Activated CD4-positive, alpha-beta T cell treated with anti-CD3 and anti-CD28 coated beads for 48 hours (primary cell): Measurements from ENCODE around the gene C2orf68.
A peak's percentile ranks its signal among the peaks of the same experiment; 100 is the strongest.
"Not testable (repeated sequence)": the region's sequence is repeated elsewhere in the genome, so short reads cannot be mapped to it uniquely, and the experiment has no call there.

ENCODE experiments used
- DNase-seq: peaks from one replicate; pipeline ENCODE4 v3.0.0-alpha.2; 2020

C2orf68 gene

GRCh38 chr2:85628658-85629057 is 16.8 kb upstream of the C2orf68 start:
- no peak for DNase-seq

DNA sequence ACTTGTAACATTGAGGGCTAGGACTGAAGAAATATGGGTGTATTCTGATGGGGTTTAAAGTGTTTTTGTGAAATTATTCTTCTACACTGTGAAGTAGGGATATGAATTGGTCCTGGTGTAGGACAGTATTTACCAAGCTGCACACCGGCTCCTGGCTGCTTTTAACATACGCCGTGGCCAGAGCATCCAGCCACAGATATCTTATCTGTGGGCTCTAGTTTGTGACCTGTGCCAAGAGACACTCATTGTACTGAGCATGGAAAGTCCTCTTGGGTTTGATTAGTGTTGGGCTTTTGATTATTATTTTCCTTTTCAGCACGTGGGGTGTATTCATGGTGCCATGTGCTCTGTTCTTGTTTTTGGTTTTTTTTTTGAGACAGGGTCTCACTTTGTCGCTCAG is 12.1 kb upstream of the C2orf68 start:
- DNase-seq: no peak

DNA sequence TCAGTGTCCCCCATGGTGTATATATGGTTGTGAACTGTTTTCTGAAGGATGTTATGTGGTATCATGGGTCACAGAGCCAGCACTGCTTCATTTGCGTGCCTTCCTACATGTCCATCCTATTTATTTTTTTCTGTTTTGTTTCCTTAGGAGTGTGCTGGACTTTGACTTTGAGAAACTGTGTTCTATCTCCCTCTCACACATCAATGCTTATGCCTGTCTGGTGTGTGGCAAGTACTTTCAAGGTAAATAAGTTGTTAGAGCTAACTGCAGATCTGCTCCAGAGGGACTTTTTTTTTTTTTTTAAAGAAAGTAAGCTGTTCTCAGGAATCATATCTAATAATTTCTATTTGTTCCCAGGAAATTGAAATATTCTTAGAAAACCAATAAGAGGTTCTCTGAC is 9.5 kb upstream of the C2orf68 start:
- DNase-seq: no peak

DNA sequence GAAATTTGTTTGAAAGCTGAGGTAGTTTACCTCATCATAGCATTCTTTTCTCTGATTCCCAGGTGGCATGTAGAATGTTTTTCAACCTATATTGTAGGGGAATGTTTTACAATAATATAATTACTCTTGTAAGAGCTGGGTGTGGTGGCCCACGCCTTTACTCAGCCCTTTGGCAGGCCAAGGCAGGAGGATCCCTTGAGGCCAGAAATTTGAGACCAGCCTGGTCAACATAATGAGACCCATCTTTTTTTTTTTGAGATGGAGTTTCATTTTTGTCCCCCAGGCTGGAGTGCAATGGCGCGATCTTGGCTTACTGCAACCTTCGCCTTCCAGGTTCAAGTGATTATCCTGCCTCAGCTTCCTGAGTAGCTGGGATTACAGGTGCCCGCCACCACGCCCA is 7.8 kb upstream of the C2orf68 start:
- DNase-seq: no peak

GRCh38 chr2:85617723-85618122 is 5.9 kb upstream of the C2orf68 start:
- DNase-seq: not testable (repeated sequence)

- DNase-seq: no peak
Measured at GRCh38 chr2:85615413-85615728, 3.5 kb upstream of the C2orf68 start.

DNA sequence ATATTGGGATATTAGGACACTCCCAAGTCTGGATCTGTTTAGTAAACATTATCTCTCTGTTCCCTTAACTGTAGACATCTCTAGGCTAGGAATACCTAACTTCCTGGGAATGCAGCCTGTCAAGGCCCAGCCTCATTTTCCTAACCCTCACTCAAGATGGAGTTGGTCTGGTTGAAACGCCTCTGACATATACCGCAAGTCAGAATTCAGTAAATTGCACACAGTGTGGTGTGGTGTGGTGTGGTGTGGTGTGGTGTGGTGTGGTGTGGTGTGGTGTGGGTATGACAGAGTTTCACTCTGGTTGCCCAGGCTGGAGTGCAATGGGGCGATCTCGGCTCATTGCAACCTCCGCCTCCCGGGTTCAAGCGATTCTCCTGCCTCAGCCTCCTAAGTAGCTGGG is 2.9 kb upstream of the C2orf68 start:
- peak; percentile 17 for DNase-seq

DNA sequence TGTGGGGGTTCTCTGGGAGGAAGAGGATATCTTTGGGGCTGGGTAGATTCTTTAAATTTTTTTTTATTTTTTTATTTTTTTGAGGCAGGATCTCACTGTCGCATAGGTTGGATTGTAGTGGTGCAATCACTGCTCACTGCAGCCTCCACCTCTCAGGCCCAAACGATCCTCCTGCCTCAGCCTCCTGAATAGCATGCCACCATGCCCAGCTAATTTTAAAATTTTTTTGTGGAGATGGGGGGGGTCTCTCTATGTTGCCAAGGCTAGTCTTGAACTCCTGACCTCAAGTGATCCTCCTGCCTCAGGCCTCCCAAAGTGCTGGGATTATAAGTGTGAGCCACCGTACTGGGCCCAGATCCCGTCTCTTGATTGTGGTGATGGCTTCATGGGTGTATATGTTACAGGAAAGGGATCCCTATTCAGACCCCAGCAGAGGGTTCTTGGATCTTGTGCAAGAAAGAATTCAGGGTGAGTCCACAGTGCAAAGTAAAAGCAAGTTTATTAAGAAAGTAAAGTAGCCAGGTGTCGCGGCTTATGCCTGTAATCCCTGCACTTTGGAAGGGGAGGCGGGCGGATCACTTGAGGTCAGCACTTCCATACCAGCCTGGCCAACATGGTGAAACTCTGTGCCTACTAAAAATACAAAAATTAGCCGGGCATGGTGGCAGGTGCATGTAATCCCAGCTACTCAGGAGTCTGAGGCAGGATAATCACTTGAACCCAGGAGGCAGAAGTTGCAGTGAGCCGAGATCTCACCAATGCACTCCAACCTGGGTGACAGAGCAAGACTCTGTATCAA is 2.0 kb upstream of the C2orf68 start:
- no peak for DNase-seq

DNA sequence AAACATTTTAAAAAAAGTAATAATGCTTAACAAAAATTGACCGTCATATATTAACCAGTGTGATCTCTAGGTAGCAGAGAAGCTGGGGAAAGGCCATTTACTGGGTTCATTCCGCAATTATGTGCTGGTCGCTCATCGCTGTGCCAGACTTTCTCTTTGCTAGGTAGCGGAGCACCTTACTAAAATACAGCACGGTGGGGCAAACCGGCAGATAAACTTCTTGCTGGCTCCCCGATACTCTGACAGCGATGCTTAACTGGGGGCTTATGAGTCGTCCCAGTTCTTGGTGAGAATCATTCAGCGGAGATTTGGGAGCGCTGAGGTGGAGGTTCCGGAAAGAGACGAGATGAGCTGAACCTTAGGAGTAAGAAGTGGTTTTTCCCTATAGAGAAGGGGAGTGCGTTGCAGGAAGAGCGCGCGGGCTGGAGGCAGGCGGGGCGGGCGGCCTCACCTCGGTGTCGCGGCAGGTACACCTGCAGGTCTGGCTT is 605 bp downstream of the C2orf68 start:
- no peak for DNase-seq

DNA sequence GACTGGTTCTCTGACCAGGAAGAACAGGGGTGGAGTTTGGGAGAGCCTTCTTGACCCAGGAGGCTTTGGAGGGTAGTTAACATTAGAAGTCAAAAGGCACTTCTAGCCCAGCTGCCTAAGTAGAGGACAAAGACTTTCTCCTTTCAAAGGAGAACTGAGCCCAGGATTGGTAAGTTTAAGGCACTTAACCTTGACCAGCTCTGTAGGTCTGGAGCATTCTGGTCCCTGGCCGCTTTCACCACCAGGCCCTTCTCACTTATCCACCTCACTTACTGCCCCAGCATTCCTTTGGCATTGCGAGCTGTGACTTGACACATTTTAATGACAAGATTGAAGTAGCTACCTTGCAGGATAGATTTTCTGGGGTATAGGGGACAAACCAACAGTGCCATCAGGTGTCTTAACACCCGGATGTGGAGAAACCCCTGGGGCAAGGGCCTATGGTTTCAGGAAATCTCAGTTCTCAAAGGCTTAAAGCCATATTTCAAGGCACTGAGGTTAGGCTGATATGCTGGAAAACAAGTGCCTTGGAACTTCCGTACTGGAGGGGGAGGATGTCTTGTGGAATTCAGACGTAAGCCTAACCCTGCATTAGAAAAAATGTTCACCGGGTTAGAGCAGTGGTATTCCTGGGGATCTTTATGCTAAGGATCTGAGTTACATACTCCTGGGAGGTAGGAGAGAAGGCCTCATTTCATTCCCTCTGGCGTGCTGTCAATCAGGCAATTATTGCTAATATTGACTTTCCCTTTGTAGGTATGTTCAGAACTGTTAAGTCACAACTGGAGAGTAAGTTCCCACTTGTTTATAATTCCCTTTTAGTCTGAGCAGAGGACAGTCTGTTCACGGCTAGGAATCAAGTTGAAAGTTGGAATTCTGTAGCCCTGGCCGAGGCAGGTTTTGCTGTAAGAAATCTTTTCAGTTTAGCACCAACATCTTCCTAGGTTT is 4.3 kb downstream of the C2orf68 start:
- no peak for DNase-seq

GRCh38 chr2:85606116-85606455 is 5.8 kb downstream of the C2orf68 start:
- DNase-seq: no peak

- no peak for DNase-seq
Measured at GRCh38 chr2:85605406-85606115, 6.3 kb downstream of the C2orf68 start.

GRCh38 chr2:85604568-85605339 is 7.1 kb downstream of the C2orf68 start:
- no peak for DNase-seq

DNA sequence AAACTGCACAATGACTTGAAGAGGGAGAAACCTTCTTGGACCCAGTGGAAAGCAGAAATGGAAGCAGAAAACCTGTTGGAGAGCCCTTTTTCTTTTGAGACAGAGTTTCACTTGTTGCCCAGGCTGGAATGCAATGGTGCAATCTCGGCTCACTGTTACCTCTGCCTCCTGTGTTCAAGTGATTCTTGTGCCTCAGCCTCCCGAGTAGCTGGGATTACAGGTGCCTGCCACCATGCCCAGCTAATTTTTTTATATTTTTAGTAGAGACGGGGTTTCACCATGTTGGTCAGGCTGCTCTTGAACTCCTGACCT is 7.8 kb downstream of the C2orf68 start:
- DNase-seq: not testable (repeated sequence)

DNA sequence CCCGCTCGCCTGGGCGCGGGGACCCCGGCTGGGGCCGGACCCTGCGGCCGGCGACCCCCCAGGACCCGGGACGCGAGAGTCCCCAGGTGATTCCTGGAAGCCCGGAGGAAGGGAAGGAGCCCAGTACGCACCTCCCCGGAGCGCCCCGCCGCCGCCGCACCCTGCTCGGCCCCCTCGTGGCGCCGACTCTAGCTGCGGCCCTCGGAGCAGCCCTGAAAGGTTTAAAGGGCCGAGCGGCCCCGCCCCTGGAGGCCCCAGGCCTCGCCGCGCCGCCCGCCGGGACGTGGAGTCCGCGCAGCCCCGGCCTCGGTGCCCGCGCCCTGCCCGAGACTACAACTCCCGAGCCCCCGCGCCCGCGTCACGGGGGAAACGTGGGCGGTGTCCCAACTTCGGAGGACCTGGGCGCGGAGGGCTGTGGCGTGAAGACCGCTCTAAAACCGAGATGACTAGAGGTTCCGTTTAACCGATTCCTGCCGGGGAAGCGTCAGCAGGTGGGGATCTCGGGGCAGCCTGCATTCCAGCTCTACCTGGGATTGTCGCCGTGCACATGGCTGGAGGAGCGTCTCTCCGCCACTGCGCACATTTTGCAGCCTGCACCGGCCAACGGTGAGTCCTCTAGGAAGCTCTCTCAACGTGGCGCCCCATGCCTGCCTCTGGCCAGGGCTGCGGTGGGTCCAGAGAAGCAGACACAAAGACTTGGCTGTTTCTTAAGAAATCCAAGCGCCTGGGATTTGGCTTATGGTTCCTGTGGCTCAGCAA is 9.2 kb downstream of the C2orf68 start, which contains the start of gene TMEM150A:
Gene TMEM150A (minus strand): TSS at position 223 of the 759 bp plus-strand sequence. CDS start 750 bp downstream, outside the sequence.
- peak; percentile 91 for DNase-seq

- peak; percentile 24 for DNase-seq
Measured at GRCh38 chr2:85601771-85602475, 9.9 kb downstream of the C2orf68 start.

DNA sequence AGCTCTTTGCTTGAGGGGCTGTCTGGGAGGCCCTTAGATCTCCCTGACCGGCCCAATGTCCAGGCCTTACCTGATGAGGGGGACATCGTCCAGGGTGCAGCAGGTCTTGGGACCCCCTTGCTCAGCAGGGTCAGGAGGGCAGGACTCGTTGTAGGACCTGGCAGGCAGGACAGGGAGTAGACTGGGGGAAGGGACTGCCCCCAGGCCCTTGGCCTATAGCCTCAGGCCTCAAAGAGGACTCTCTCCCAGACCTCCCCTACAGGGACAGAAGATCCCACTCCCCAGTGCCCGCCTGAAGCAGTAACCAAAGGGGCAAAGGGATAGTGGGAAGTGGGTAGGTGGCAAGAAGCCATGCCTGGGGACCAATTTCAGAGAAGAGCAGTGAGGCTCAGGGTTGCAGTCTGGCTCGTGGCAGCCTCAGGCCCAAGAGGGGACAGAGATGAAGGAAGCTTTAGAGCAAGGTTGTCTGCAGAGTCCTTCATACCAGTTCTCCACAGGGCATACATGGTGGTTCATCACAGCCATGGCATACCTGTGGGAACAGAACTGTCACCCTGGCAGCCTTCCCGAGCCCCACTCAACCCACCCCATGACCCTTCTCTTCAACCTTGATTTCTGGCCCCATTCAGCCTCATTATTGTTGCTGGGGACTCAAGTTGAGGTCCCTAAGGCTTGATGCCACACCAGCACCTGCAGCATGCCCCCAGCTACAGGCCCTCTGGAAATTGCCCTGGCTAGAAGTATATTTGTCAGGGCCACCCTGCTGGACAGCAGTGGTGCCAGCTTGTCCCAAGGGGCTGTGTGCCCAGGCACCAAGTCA is 10.7 kb downstream of the C2orf68 start:
- DNase-seq: no peak

DNA sequence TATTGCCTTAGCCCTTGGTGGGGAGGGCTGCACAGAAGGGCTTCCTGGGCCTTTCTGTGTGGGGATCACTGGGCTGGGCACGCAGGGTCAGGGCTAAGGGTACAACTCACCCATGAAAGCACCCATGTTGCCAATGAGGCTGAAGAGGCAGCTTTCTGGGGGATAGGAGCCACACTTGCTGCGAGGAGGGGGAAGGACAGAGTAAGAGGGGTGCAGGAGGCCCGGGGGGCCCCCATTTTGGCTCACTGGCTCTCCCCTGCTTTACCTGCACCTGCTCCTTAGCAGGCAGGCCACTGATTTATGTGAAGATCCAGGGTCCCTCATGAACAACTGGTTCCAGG is 11.7 kb downstream of the C2orf68 start:
- DNase-seq: no peak

GRCh38 chr2:85599468-85600234 is 12.2 kb downstream of the C2orf68 start:
- no peak for DNase-seq
